Right lobe of liver (tissue), 6 donors: ENCODE measurements around the gene NHSL2. TPM values are rescaled to one million over a fixed set of nuclear protein-coding genes. Genes with fewer than 3 reads are reported as not detected.
A peak's percentile ranks its signal among the peaks of the same experiment; 100 is the strongest.

ENCODE experiments used
- ATAC-seq, 4 donors: fragments of 200-7000 bp; cut with Tn5 transposase; one replicate each; pipeline ENCODE4 v1.9.1; 2020; ENCODE audit warnings: mild to moderate bottlenecking in 4 of 4, moderate library complexity in 4 of 4
- DNase-seq, 3 donors: peaks; one replicate each; pipeline ENCODE4 v3.0.0-alpha.2; 2020
- H3K27ac ChIP-seq, 3 donors: fragments of 200-600 bp; one replicate each; pipeline ENCODE4 v1.8.0; 2022
- H3K27me3 ChIP-seq, 2 donors: fragments of 200-600 bp; one replicate each; pipeline ENCODE4 v1.8.0; 2022
- H3K36me3 ChIP-seq, 4 donors: fragments of 200-600 bp; sonication (generic) in 1 of 4; one replicate each; pipeline versions ENCODE4 v1.5.1 to v1.8.0; 2017 to 2022; ENCODE audit warnings: control low read depth in 1 of 4
- H3K4me1 ChIP-seq, 4 donors: fragments of 200-600 bp; sonication (generic) in 1 of 4; one replicate each; pipeline versions ENCODE4 v1.5.1 to v1.8.0; 2017 to 2022; ENCODE audit warnings: control low read depth in 1 of 4
- H3K4me3 ChIP-seq, 3 donors: fragments of 200-600 bp; one replicate each; pipeline ENCODE4 v1.8.0; 2022
- H3K9me3 ChIP-seq, 4 donors: fragments of 200-600 bp; sonication (generic) in 1 of 4; one replicate each; pipeline versions ENCODE4 v1.5.1 to v1.8.0; 2017 to 2022; ENCODE audit warnings: control low read depth in 1 of 4
- POLR2A ChIP-seq: fragments of 450-650 bp; IDR thresholded peaks from one replicate; pipeline ENCODE4 v1.6.1; 2017; ENCODE audit warnings: antibody characterized with exemption, mild to moderate bottlenecking
- WGBS: methylation state at CpG from one replicate; pipeline ENCODE4 v1.1.6; 2018; ENCODE audit warnings: low coverage, low lambda C conversion rate; ENCODE audit not compliant: insufficient coverage; ENCODE audit errors: missing lambda C conversion rate; 5-methylcytosine and 5-hydroxymethylcytosine counted together
- intact Hi-C, 2 donors: fragments of 100-400 bp; cut with DNase I; formaldehyde crosslinking; loops; one replicate each; pipeline versions ENCODE4 v1.11.2 to v1.14.1; 2022
- total RNA-seq, 6 experiments: library from RNA; depleted of rRNA in 2 of 6; stranded (reverse); fragments of >200 nt in 2 of 6; fragmentation: NEBNext Ultra II Directional in 3 of 6; extraction: Animal tissue kit (Norgen Biotek cat#: 25700) in 3 of 6; gene quantifications; one replicate each; pipeline versions ENCODE4 v1.1.0 to v1.2.4, GENCODE V29; 2016 to 2023
- TF ChIP-seq, protein P1 (sequence below), 4 donors: fragments of 200-600 bp in 3 of 4; fragments of 450-650 bp in 1 of 4; IDR thresholded peaks; one replicate each; pipeline versions ENCODE4 v1.5.1 to v1.8.0; 2016 to 2022; ENCODE audit warnings: antibody characterized with exemption in 4 of 4, mild to moderate bottlenecking in 2 of 4
- donor health status: DM: no; HTN: yes; CAD: no.
- donor health status: DM: no; HTN: no; CAD: no.
- donor health status: DM: no; HTN: no; CAD: no.
- donor health status: DM: no; HTN: yes; CAD: no.
- donor health status: DM: no; HTN: yes; CAD: no.

The NHSL2 gene
- total RNA-seq, 6 experiments from 2014 or later, result 0.81 to 2.1 (median 1.3) TPM

DNA sequence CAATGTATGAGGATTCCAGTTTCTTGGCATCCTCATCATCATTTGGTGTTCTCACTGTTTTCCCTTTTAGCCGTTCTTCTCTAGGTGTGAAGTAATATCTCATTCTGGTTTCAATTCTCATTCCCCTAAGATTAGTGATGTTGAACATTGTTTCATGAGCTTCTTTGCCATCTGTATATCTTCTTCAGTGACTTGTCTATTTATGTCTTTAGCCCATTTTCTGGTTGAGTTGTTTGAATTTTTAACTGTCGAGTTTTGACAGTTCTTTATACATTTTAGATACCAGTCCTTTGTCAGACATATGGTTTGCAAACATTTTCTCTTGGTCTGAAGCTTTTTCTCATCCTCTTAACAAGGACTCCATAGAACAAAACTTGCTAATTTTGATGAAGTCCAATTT lies 101.1 kb downstream of the NHSL2 start:
- intact Hi-C loops, result no loop called here
- Histone ChIP-seq H3K4me1 (no peaks in the 10 kb centered on the region), H3K27me3 (no peaks in the 10 kb centered on the region), H3K27ac (no peak overlapping the region), H3K9me3 (no peaks in the 10 kb centered on the region), H3K4me3 (no peak overlapping the region), H3K36me3 (no peaks in the 10 kb centered on the region)
- ATAC-seq, result no peak
- WGBS, result 53% methylated on average over 2 of the region's 2 CpGs
- TF ChIP-seq, protein P1, sequence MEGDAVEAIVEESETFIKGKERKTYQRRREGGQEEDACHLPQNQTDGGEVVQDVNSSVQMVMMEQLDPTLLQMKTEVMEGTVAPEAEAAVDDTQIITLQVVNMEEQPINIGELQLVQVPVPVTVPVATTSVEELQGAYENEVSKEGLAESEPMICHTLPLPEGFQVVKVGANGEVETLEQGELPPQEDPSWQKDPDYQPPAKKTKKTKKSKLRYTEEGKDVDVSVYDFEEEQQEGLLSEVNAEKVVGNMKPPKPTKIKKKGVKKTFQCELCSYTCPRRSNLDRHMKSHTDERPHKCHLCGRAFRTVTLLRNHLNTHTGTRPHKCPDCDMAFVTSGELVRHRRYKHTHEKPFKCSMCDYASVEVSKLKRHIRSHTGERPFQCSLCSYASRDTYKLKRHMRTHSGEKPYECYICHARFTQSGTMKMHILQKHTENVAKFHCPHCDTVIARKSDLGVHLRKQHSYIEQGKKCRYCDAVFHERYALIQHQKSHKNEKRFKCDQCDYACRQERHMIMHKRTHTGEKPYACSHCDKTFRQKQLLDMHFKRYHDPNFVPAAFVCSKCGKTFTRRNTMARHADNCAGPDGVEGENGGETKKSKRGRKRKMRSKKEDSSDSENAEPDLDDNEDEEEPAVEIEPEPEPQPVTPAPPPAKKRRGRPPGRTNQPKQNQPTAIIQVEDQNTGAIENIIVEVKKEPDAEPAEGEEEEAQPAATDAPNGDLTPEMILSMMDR (IDR thresholded peaks at IDR 0.05), result no peak
- TF ChIP-seq POLR2A, result no peak
- DNase-seq, result no peak

DNA sequence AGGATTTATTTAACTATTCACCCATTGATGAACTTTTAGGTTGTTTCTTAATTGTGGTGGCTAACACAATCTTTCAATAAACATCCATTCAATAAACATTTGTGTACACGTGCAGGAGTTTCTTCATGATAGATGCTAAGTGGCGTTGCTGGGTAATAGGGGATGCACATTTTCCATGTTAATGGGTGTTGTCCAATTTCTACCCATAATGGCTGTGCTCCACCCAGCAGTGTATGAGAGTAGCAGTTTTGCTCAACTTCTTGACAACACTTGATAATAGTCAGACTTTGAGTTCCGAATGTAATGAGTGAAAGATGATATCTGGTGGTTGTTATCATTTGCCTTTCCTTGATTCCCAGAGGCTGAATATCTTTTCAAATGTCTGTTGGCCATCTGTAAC lies 104.7 kb downstream of the NHSL2 start:
- Histone ChIP-seq H3K4me1 (no peaks in the 10 kb centered on the region), H3K9me3 (no peaks in the 10 kb centered on the region), H3K27ac (no peak overlapping the region), H3K27me3 (no peaks in the 10 kb centered on the region), H3K36me3 (no peaks in the 10 kb centered on the region), H3K4me3 (no peak overlapping the region)
- 62% methylated on average over 3 of the region's 3 CpGs for WGBS
- TF ChIP-seq, protein P1 (IDR thresholded peaks at IDR 0.05), result no peak
- TF ChIP-seq POLR2A, result no peak
- intact Hi-C loops, result no loop called here
- ATAC-seq (no peak), DNase-seq (no peak)

DNA sequence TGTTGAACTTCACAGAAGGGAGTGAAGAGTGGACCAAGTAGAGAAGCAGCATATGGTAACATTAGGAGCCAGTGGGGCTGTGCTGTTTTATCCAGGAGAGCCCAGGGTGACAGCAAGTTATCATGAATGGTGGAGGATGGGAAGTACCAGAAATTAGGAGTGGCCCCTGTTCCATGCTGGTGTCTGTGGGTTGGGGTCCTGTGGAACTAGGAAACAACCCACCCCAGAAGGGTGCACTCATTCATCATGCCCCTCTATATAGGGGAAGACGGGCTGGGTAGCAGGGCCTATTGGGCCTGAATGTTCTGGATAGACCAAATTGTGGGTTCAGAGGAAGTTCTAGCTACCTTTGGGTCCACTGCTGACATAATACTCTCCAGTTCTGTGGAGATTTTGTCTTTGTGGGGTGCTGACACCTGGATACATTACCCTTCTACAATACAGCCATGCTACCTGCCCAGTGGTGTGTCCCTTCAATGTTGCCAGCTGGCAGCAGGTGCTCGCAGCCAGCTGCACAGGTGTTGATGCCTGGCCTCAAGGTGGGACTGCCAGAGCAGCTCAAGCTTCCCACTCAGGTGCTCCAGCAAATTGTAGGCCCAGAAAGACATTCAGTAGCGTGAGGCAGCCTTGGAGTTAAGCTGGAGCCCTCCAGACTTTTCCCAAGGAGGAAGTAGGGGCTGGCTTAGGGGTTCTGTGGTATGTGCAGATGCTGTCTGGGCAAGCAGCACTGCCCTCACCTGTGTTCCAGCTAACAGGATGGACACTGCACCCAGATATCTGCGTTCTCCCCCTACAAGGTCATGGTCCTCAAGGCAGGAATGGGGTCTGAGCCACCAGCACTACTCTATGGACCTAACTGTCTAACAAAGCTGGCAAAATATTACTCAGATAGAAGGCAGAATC lies 106.5 kb downstream of the NHSL2 start:
- DNase-seq (no peak), ATAC-seq (no peak)
- no peaks in the 10 kb centered on the region for H3K36me3 ChIP-seq
- H3K27ac ChIP-seq, result no peak overlapping the region
- no peaks in the 10 kb centered on the region for H3K9me3 ChIP-seq
- no peak overlapping the region for H3K4me3 ChIP-seq
- intact Hi-C loops, result no loop called here
- no peaks in the 10 kb centered on the region for H3K4me1 ChIP-seq
- no peaks in the 10 kb centered on the region for H3K27me3 ChIP-seq
- no peak for TF ChIP-seq POLR2A
- TF ChIP-seq, protein P1 (IDR thresholded peaks at IDR 0.05), result no peak
- 67% methylated on average over 2 of the region's 4 CpGs for WGBS

DNA sequence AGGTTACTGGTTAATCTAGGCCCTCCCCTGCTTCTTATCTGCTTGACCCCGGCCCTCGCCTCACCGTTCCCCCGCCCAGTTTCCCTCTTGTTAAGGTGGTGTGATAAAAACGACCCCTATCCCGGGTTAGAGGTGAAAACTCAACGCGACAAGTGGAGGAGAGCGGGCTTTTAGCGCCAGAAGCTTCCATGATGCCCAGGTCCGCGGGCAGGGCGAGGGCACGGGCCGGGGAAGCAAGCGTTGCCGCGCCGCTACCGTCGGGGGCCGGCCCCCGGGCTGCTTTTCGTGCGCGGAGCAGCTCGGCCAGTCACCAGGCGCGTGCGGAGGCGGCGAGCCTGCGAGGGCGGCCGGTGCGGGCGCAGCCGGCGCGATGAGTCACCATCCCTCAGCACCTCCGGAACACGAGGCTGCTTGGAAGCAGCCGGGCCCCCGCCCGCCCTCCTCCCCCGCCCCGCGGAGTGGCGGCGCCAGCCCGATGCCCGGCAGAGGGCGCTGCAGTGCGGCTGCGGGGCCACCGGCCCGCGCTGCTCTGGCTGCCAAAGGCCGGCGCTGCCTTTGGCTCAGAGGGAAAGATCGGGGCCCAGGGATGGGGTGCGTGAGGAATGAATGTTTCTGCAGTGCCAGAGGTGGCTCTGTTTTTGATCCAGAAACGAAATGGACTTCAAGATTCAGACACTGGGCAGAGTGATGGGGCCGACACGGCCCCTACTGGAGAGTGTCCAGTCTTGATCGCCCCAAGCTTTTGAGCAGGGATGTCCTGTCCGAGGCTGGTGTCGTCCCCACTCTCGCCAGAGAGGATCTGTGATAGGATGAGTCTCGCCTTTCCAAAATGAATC lies 107.8 kb downstream of the NHSL2 start:
- WGBS, result 16% methylated on average over 37 of the region's 70 CpGs
- Histone ChIP-seq H3K36me3 (no peaks in the 10 kb centered on the region), H3K4me1 (no peaks in the 10 kb centered on the region), H3K9me3 (no peaks in the 10 kb centered on the region), H3K4me3 (peak overlapping the region in 1 of 3 donors; percentile 32), H3K27ac (no peak overlapping the region), H3K27me3 (no peaks in the 10 kb centered on the region)
- peak; percentile 25 for TF ChIP-seq POLR2A
- TF ChIP-seq, protein P1 (IDR thresholded peaks at IDR 0.05), result peak; percentile 66 to 87 (median 74)
- DNase-seq (peak; percentile 77 to 89 (median 81)), ATAC-seq (peak; percentile 88 to 98 (median 96))
- intact Hi-C loops, result no loop called here
